Mucosa of descending colon (tissue), 3 donors: Measurements from ENCODE around the gene ATG16L1. TPM values are rescaled to one million over a fixed set of nuclear protein-coding genes. Genes with fewer than 3 reads are reported as not detected.
"Not testable (repeated sequence)": the region's sequence is repeated elsewhere in the genome, so short reads cannot be mapped to it uniquely, and the experiment has no call there.

Source experiments
- ATAC-seq: fragments of 200-7000 bp; cut with Tn5 transposase; one replicate; pipeline ENCODE4 v1.9.1; 2020; ENCODE audit warnings: mild to moderate bottlenecking, moderate library complexity
- DNase-seq, 3 donors: peaks; one replicate each; pipeline ENCODE4 v3.0.0-alpha.2; 2020
- H3K36me3 ChIP-seq: fragments of 200-600 bp; one replicate; pipeline ENCODE4 v1.8.0; 2021; ENCODE audit warnings: low read depth, mild to moderate bottlenecking
- H3K4me1 ChIP-seq: fragments of 200-600 bp; one replicate; pipeline ENCODE4 v1.8.0; 2021; ENCODE audit warnings: low read depth, mild to moderate bottlenecking
- H3K4me3 ChIP-seq: fragments of 200-600 bp; one replicate; pipeline ENCODE4 v1.8.0; 2021; ENCODE audit warnings: mild to moderate bottlenecking
- H3K9me3 ChIP-seq: fragments of 200-600 bp; one replicate; pipeline ENCODE4 v1.8.0; 2021; ENCODE audit warnings: mild to moderate bottlenecking
- intact Hi-C, 2 donors: fragments of 100-400 bp; cut with DNase I in 1 of 2; cut with micrococcal nuclease in 1 of 2; formaldehyde crosslinking; loops; one replicate each; pipeline versions ENCODE4 v1.11.0 to v1.11.1; 2022; cut with DNase I, micrococcal nuclease
- total RNA-seq, 3 donors: library from RNA; stranded (reverse); fragmentation: NEBNext Ultra II Directional in 2 of 3; extraction: Animal tissue kit (Norgen Biotek cat#: 25700) in 2 of 3; gene quantifications; one replicate each; pipeline versions ENCODE4 v1.2.1 to v1.2.4, GENCODE V29; 2021 to 2023
- TF ChIP-seq, protein P1 (sequence below): fragments of 200-600 bp; IDR thresholded peaks from one replicate; pipeline ENCODE4 v1.8.0; 2022; ENCODE audit warnings: antibody characterized with exemption, mild to moderate bottlenecking
- donor health status: DM: no; HTN: no; CAD: no; lungs with moderate emphysema.
- donor health status: DM: no; HTN: no; CAD: no.
- donor health status: DM: no; HTN: yes; CAD: no.

Gene ATG16L1
- total RNA-seq, 3 donors from 2014 or later = 29.5 to 42.9 (median 36.0) TPM

GRCh38 chr2:233331536-233331935, 80.1 kb downstream of the ATG16L1 start:
- H3K4me3 ChIP-seq = no peak overlapping the region
- intact Hi-C loops = no loop called here
- TF ChIP-seq, protein P1, sequence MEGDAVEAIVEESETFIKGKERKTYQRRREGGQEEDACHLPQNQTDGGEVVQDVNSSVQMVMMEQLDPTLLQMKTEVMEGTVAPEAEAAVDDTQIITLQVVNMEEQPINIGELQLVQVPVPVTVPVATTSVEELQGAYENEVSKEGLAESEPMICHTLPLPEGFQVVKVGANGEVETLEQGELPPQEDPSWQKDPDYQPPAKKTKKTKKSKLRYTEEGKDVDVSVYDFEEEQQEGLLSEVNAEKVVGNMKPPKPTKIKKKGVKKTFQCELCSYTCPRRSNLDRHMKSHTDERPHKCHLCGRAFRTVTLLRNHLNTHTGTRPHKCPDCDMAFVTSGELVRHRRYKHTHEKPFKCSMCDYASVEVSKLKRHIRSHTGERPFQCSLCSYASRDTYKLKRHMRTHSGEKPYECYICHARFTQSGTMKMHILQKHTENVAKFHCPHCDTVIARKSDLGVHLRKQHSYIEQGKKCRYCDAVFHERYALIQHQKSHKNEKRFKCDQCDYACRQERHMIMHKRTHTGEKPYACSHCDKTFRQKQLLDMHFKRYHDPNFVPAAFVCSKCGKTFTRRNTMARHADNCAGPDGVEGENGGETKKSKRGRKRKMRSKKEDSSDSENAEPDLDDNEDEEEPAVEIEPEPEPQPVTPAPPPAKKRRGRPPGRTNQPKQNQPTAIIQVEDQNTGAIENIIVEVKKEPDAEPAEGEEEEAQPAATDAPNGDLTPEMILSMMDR = no peak
- H3K36me3 ChIP-seq = no peaks in the 10 kb centered on the region
- H3K9me3 ChIP-seq = no peaks in the 10 kb centered on the region
- ATAC-seq = peak; percentile 79
- peak; percentile 56 to 81 (median 73) for DNase-seq
- no peaks in the 10 kb centered on the region for H3K4me1 ChIP-seq

GRCh38 chr2:233332125-233332524, 80.7 kb downstream of the ATG16L1 start:
- no peaks in the 10 kb centered on the region for H3K4me1 ChIP-seq
- ATAC-seq = no peak
- H3K9me3 ChIP-seq = no peaks in the 10 kb centered on the region
- TF ChIP-seq, protein P1 = no peak
- intact Hi-C loops = no loop called here
- H3K4me3 ChIP-seq = no peak overlapping the region
- H3K36me3 ChIP-seq = no peaks in the 10 kb centered on the region
- peak in 1 of 3 donors; percentile 9 for DNase-seq

DNA sequence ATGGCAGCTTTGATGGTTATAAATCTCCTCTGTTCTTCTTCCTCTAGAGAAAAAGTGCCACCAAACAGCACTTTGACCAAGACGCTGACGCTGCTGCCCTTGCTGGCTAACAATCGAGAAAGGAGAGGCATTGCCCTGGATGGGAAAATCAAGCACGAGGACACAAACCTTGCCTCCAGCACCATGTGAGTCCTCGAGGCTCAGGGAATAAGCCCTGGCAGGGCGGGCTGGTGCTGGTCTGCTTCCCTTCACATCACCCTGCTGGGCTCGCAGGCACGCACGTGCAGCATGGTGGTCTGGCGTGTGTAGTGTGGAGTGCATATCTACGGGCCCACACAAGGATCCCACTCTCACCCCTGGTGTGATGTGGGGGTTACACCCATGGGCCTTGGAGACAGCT, 83.4 kb downstream of the ATG16L1 start:
- ATAC-seq (no peak), DNase-seq (no peak)
- intact Hi-C loops = no loop called here
- H3K36me3 ChIP-seq = no peaks in the 10 kb centered on the region
- TF ChIP-seq, protein P1 = no peak
- H3K4me1 ChIP-seq = no peaks in the 10 kb centered on the region
- H3K4me3 ChIP-seq = no peak overlapping the region
- no peaks in the 10 kb centered on the region for H3K9me3 ChIP-seq

- intact Hi-C loops, H3K4me1 ChIP-seq, H3K4me3 ChIP-seq, H3K9me3 ChIP-seq, H3K36me3 ChIP-seq, ATAC-seq: not testable (repeated sequence)
- DNase-seq = peak in 1 of 3 donors; percentile 29
Observed at GRCh38 chr2:233336091-233336490, 84.6 kb downstream of the ATG16L1 start.

DNA sequence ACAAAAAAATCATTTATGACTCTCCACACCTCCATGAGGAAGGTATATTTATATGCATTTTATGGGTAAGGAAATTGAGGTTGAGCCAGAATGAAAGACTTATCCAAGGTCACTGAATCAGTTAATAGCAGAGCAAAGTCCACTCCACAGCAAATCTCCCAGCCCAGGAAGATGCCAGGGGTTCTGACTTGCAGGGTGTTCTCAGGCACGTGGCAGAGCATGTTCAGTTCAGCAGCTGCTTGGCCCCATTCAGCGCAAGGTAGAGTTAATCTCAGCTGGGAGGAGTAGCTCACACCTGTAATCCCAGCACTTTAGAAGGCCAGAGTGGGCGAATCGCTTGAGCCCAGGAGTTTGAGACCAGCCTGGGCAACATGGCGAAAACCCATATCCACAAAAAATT, 85.1 kb downstream of the ATG16L1 start:
- peak; percentile 92 for ATAC-seq
- no peak overlapping the region for H3K4me3 ChIP-seq
- intact Hi-C loops = no loop called here
- H3K4me1 ChIP-seq = no peaks in the 10 kb centered on the region
- H3K9me3 ChIP-seq = no peaks in the 10 kb centered on the region
- no peaks in the 10 kb centered on the region for H3K36me3 ChIP-seq
- TF ChIP-seq, protein P1 = no peak
- DNase-seq = peak in 2 of 3 donors; percentile 68 to 73

- peak in 1 of 3 donors; percentile 48 for DNase-seq
- Histone ChIP-seq H3K4me1 (no peaks in the 10 kb centered on the region), H3K4me3 (no peak overlapping the region), H3K36me3 (no peaks in the 10 kb centered on the region), H3K9me3 (no peaks in the 10 kb centered on the region)
- intact Hi-C loops = no loop called here
- ATAC-seq = no peak
- TF ChIP-seq, protein P1 = no peak
Observed at GRCh38 chr2:233338046-233338445, 86.6 kb downstream of the ATG16L1 start.
